Measurements from ENCODE around the gene CACNA2D2.

The CACNA2D2 gene

DNA sequence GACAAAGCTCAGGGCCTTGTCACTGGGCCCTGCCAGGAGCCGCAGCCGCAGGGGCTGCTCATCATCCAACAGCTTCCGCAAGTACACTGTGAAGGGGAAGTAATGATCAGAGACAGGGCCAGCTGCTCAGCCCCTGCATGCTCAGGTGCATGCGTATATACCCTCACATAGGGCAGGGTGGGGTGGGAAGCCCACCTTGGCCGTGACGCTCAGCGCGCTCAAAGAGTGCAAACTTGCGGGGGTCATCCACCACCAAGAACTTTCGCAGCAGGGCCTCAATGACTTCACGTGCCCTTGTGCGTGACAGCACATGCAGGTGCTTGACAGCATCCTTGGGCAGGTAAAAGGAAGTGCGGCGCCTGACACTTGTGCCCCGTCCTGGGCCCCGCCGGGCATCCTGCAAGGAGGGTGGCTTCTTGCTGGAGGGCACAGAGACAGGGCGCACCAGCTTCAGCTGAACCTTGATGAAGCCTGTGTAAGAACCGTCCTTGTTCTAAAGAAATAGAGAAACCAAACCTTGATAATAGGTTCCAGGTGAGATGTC, 172.0 kb downstream of the CACNA2D2 start:
- no peak for DNase-seq (ENCODE audit: low read depth in 1 of 2, low spot score in 1 of 2)

DNA sequence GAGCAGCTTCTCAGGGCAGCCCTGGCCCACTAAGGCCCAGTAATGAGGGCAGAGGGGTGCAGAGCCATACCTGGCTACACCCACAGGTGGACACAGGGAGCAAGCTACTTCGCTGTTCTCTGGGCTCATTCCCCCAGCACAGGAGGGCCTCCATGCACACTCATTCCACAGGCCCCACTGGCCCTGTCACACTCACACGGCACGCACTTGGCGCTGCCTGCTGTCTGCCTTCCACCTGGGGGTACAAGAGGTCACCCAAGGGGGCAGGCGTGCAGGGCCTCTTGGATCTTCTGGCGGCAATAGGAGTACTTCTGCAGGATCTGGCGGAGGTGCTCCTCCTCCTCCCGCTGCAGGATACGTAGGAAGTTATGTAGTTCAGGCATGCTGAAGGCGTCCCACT, 173.1 kb downstream of the CACNA2D2 start:
- DNase-seq (ENCODE audit: low read depth in 1 of 2, low spot score in 1 of 2): no peak

DNA sequence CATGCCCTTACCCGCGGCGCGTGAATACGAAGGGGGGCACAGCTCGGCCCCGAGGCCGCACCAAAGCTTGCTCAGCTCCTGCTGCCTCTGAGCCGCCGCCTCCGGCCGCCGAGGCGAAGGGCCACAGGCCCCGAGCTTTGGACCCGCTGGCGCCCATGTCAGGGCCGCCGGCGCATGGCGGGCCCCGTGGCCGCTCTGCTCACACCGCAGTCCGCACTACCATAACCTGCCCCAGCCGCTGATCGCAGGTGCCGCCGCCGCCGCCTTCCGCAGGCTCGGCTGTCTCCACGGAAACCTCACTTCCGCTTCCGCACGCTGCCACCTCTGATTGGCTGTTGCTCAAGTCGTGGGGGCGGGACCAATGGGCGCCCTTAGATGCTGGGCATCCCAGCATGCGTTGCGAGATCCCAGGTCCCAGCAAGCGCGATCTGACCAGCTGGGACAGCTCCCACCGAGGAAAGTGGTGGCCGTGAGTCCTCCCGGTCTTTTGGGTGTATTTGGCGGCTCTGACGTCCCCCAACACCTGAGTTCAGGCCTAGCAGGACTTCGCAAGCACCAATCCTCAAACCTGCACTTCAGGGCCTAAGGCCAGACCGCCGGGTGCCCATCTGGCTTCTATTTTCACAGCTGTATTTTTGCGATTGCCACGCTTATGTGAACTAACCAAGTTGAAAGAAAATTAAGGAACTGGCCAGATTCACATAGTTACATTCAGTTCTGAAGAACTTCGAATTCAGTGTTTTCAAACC, 175.3 kb downstream of the CACNA2D2 start, which contains the start of gene TUSC2:
TSS of gene TUSC2 (minus strand) at position 281 of the 749 bp plus-strand sequence. CDS start at position 157, 124 bp downstream.
- peak; percentile 90 for DNase-seq (ENCODE audit: low read depth in 1 of 2, low spot score in 1 of 2)

GRCh38 chr3:50327129-50327528, 176.3 kb downstream of the CACNA2D2 start:
- no peak for DNase-seq (ENCODE audit: low read depth in 1 of 2, low spot score in 1 of 2)

GRCh38 chr3:50326182-50326541, 177.3 kb downstream of the CACNA2D2 start:
- no peak for DNase-seq (ENCODE audit: low read depth in 1 of 2, low spot score in 1 of 2)

- DNase-seq (ENCODE audit: low read depth in 1 of 2, low spot score in 1 of 2): no peak
Observed at GRCh38 chr3:50325497-50326181, 177.8 kb downstream of the CACNA2D2 start.

DNA sequence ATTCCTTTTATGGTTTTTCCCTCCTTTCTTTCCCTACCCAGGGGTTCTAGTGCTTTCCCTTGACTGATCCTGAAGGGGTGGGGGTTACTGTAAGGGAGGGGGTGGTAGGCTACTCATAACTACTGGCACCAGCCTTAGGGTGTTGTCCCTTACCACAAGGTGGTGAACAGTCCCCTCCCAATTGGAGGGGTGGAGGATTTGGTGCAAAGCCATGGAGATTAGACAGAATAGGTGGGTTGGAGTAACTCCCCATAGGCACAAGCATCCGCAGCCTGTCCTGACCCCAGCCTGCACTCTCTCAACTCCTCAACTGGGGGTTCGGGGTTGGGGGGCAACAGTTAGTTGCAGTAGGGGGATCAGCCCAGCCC, 178.3 kb downstream of the CACNA2D2 start:
- DNase-seq (ENCODE audit: low read depth in 1 of 2, low spot score in 1 of 2): no peak

- DNase-seq (ENCODE audit: low read depth in 1 of 2, low spot score in 1 of 2): peak in 1 of 2 donors; percentile 32
Observed at GRCh38 chr3:50324351-50325112, 178.9 kb downstream of the CACNA2D2 start.

DNA sequence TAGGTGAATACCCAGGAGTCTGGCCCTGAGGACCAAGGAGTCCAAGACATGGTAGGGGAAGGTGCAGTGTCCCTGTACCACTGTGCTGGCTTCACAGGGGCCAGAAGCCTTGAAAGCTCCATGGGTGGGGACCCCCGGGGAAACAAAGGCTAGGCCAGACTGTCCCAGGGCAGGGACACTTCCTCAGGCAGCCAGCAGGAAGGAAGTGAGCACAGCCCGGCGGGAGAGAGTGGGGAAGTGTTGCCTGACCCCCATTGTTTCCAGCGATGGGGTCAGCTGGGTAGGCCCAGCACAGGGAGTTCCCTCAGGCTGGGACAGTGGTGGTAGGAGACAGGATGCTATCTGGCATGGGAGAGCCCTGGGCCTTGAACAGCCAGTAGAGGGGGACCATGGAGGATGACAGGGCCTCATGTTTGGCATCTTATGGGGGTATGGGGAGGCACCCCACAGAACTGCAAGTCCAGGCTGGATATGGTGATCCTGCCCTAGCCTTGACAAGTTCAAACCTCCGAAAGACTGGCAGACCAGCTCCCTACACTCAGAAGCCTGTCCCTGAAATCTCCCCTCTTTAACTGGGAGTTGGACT, 179.7 kb downstream of the CACNA2D2 start:
- no peak for DNase-seq (ENCODE audit: low read depth in 1 of 2, low spot score in 1 of 2)

DNA sequence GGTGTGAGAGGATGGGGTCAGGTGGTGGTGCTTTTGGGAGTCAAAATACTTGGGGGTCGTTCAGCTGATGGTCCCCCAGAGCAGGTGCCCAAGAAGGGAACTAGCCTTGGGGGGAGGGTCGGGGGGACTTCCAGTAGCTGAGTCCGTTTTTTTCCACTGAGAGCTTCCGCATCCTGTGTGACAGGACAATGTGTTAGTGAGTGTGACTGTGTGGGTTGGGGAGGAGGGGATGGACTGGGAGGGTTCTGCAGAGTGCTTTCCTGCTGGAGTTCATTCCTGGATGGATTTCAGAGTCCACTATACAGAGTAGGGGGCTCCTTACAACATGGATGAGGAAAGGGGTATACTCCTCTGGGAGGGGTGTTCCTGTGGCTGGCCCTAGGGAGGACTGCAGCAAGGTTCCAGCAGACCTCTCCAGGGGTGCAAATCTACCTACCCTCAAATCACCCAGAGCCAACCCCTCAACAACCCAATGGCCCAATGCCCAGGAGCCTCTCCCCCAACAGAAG, 180.3 kb downstream of the CACNA2D2 start:
- no peak for DNase-seq (ENCODE audit: low read depth in 1 of 2, low spot score in 1 of 2)

- no peak for DNase-seq (ENCODE audit: low read depth in 1 of 2, low spot score in 1 of 2)
Observed at GRCh38 chr3:50322386-50323091, 180.9 kb downstream of the CACNA2D2 start, which contains the start of gene HYAL2. Gene HYAL2 (minus strand): TSS chr3:50322745. CDS start chr3:50320489, 2,256 bp downstream.

- no peak for DNase-seq (ENCODE audit: low read depth in 1 of 2, low spot score in 1 of 2)
Observed at GRCh38 chr3:50322115-50322385, 181.4 kb downstream of the CACNA2D2 start.

- peak; percentile 59 to 71 for DNase-seq (ENCODE audit: low read depth in 1 of 2, low spot score in 1 of 2)
Observed at GRCh38 chr3:50321336-50322114, 181.9 kb downstream of the CACNA2D2 start.

DNA sequence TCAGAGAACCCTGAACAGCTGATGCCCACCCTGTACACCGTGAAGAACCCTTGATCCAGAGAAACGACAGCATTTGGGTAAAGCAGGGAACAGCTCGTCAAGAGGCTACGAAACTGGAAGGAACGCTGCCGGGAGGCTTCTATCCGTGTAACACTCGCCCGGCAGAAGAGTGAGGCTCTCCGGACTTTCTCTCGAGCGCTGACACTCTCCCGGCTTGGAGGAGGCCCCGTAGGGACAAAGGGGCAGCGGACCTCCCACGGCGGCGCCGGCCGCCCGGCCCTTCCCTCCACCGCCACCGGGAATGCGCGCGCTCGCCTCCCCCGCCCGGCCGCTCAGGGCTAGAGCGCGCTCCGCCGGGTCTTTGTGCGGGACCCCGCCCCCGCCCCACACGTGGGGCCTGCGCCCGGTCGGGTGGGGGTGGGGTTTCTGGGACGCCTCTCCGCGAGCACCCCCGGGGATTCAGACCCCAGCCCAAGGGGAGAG, 182.5 kb downstream of the CACNA2D2 start:
- peak in 1 of 2 donors; percentile 47 for DNase-seq (ENCODE audit: low read depth in 1 of 2, low spot score in 1 of 2)

DNA sequence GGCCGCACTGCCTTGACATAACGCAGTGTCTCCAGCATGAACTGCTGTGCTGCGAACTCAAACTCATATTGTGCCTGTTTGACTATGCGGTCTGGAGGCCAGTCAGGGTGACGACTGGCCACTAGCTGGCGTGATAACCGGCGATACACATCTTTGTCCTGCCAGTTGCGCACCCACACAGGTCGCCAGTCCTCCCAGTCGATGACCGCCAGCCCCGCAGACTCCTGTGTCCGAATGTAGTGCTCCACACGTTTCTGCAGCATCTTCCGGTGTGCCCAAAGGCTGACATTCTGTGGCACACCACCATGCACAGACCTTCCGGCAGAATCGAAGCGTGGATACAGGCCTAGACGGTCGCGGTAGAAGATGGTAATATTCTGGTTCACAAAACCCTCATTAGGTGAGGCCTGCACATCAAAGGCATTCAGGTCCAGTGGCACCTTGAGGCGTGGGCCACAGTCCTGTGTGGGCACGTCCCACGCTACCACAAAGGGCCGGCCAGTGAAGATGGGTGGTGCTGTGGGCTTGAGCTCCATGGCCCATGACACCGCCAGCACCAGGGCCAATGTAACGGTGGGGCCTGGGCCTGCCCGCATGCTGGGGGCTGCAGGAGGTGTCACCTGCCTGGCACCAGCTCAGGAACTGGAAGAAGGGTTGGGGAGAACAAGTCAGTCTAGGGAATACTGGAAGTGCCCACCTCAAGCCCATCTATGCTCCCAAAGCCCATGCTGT, 183.4 kb downstream of the CACNA2D2 start:
- DNase-seq (ENCODE audit: low read depth in 1 of 2, low spot score in 1 of 2): no peak

- no peak for DNase-seq (ENCODE audit: low read depth in 1 of 2, low spot score in 1 of 2)
Observed at GRCh38 chr3:50319181-50319893, 184.1 kb downstream of the CACNA2D2 start.

GRCh38 chr3:50318615-50319014, 184.8 kb downstream of the CACNA2D2 start:
- DNase-seq (ENCODE audit: low read depth in 1 of 2, low spot score in 1 of 2): no peak

GRCh38 chr3:50318163-50318562, 185.3 kb downstream of the CACNA2D2 start:
- DNase-seq (ENCODE audit: low read depth in 1 of 2, low spot score in 1 of 2): no peak

Measured in activated T-helper 1 cell treated with anti-CD3 and anti-CD28 coated beads, Interleukin-2, amount 50 U/mL, for 16 hours (primary cell).